Small intestine (tissue), 7 donors: ENCODE data around the gene RAD1. TPM values are rescaled to one million over a fixed set of nuclear protein-coding genes. Genes with fewer than 3 reads are reported as not detected.
"Not testable (repeated sequence)": the region's sequence is repeated elsewhere in the genome, so short reads cannot be mapped to it uniquely, and the experiment has no call there.

ENCODE experiments used
- DNase-seq, 2 donors: peaks; one replicate each; pipeline versions ENCODE4 v3.0.0 to v3.0.0-alpha.2; 2013
- FAIRE-seq: peaks from 2 replicates; lab custom pipeline; 2012; peaks lifted over from hg19 to GRCh38; lab: Jason Lieb, UNC
- H3K27ac ChIP-seq, 3 donors: one replicate each; pipeline ENCODE4 v1.5.1; 2013; ENCODE audit warnings: low read length in 2 of 3, mild to moderate bottlenecking in 2 of 3, control low read depth in 1 of 3, inconsistent platforms in 1 of 3, low read depth in 1 of 3, moderate library complexity in 1 of 3
- H3K27me3 ChIP-seq, 3 donors: one replicate each; pipeline ENCODE4 v1.6.1; 2013; ENCODE audit warnings: low read length in 3 of 3, inconsistent platforms in 1 of 3; ENCODE audit not compliant: control insufficient read depth in 3 of 3, insufficient read depth in 3 of 3
- H3K36me3 ChIP-seq, 3 donors: one replicate each; pipeline ENCODE4 v1.6.1; 2013; ENCODE audit warnings: low read length in 3 of 3, inconsistent platforms in 1 of 3, low read depth in 1 of 3, mild to moderate bottlenecking in 1 of 3, moderate library complexity in 1 of 3; ENCODE audit not compliant: control insufficient read depth in 3 of 3, insufficient read depth in 2 of 3
- H3K4me1 ChIP-seq, 3 donors: one replicate each; pipeline ENCODE4 v1.6.1; 2013; ENCODE audit warnings: low read length in 2 of 3, inconsistent platforms in 1 of 3, low read depth in 1 of 3, mild to moderate bottlenecking in 1 of 3, moderate library complexity in 1 of 3; ENCODE audit not compliant: control insufficient read depth in 3 of 3, insufficient read depth in 2 of 3
- H3K4me3 ChIP-seq, 3 donors: one replicate each; pipeline ENCODE4 v1.5.1; 2013; ENCODE audit warnings: low read length in 3 of 3, control low read depth in 1 of 3, inconsistent platforms in 1 of 3, low read depth in 1 of 3, mild to moderate bottlenecking in 1 of 3, moderate library complexity in 1 of 3
- H3K9me3 ChIP-seq, 2 donors: one replicate each; pipeline ENCODE4 v1.6.1; 2013; ENCODE audit warnings: low read depth in 1 of 2, low read length in 1 of 2; ENCODE audit not compliant: control insufficient read depth in 2 of 2, insufficient read depth in 1 of 2
- WGBS, 3 donors: extraction: QIAGEN DNeasy Blood & Tissue Kit; methylation state at CpG; one replicate each; pipeline ENCODE4 v1.1.7; 2013; 5-methylcytosine and 5-hydroxymethylcytosine counted together
- polyA plus RNA-seq, 4 donors: library from polyadenylated mRNA; stranded (reverse) in 3 of 4; unstranded in 1 of 4; fragments of 200-250 nt in 3 of 4; fragments of 120-200 nt in 1 of 4; gene quantifications; one replicate each; pipeline versions ENCODE4 v1.2.1 to v1.2.3, GENCODE V29; 2013
- donor health status: healthy with polysubstance abuse.
- donor health status: control.
- donor health status: control.
- donor health status: Bipolar disorder and iron deficiency.
- donor health status: healthy.

RAD1 gene
- polyA plus RNA-seq, 4 donors: 9.6 to 23.6 (median 13.2) TPM

DNA sequence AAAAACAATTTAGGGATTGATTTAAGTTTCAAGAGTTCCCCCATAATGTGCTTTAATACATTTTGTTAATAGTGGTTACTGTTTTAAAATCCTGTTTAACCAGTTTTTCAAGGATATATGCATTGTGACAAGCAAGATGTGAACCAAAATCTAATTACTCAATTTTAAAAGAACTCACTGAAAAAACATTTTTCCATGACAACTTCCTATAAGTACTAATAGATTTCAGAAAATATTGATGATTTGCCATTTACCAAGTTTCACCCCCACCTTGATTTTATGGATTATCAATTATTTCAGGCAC is 9.1 kb upstream of the RAD1 start:
- Histone ChIP-seq H3K9me3 (no peaks in the 10 kb centered on the region), H3K4me1 (peaks cover 0 to 2% (median 0%) of the 10 kb centered on the region in 3 donors), H3K4me3 (no peak overlapping the region), H3K36me3 (peaks cover 2 to 19% (median 3%) of the 10 kb centered on the region in 3 donors), H3K27me3 (no peaks in the 10 kb centered on the region), H3K27ac (no peak overlapping the region)
- no peak for DNase-seq
- FAIRE-seq: no peak

DNA sequence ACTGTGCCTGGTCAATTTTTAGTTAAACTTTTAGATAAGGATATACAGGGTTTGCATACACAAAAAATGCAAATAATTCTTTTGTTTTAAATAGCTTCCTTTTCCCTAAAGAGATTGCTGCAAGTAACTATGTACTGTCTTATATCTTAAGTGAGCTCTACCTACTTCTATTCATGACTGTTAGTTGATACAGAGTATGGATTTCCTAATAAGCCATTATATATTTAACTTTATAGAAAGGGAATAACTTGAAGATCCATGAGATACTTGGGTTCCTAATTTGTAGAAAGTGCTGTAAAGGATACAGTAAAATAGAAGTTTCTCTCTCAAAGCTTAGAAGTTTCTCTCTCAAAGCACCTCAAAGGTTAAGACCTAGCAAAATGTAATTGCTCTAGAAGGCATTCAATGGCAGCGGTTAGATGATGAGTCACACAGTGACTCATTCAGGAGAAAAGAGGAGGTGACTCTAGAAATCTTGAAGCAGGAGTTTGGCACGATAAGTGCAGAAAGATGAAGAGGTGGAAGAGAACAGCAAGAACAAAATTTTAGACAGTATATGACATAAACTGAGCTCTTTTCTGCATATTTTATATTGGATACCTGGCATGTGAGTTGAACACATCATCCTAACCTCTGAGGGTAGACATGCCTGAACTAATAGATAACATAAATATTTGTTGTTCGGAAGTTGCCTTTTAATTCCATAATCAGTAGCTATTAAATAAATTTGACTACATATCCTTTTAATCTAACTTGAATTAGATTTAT is 8.6 kb upstream of the RAD1 start:
- Histone ChIP-seq H3K36me3 (peaks cover 2 to 22% (median 3%) of the 10 kb centered on the region in 3 donors), H3K4me3 (no peak overlapping the region), H3K27ac (peak overlapping the region in 1 of 3 donors; percentile 19), H3K9me3 (no peaks in the 10 kb centered on the region), H3K27me3 (no peaks in the 10 kb centered on the region), H3K4me1 (peaks cover 0 to 2% (median 0%) of the 10 kb centered on the region in 3 donors)
- WGBS, 3 donors: 32 to 42% (median 32%) methylated on average over 3 of the region's 3 CpGs
- peak; percentile 56 to 83 for DNase-seq
- no peak for FAIRE-seq

DNA sequence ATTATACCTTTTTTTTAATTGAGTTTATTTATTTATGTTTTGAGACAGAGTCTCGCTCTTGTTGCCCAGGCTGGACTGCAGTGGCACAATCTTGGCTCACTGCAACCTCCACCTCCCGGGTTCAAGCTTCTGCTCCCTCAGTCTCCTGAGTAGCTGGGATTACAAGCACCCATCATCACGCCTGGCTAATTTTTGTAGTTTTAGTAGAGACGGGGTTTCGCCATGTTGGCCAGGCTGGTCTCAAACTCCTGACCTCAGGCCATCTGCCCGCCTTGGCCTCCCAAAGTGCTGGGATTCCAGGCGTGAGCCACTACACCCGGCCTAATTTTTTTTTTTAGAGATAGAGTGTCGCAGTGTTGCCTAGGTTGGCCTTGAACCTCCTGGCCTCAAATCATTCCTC is 8.0 kb upstream of the RAD1 start:
- H3K27me3 ChIP-seq, H3K4me1 ChIP-seq, H3K4me3 ChIP-seq, H3K9me3 ChIP-seq, FAIRE-seq, DNase-seq: not testable (repeated sequence)
- 90 to 94% (median 93%) methylated on average over 9 of the region's 9 CpGs for WGBS, 3 donors
- H3K36me3 ChIP-seq: peaks cover 2 to 24% (median 3%) of the 10 kb centered on the region in 3 donors
- H3K27ac ChIP-seq: peak overlapping the region in 1 of 3 donors; percentile 19

DNA sequence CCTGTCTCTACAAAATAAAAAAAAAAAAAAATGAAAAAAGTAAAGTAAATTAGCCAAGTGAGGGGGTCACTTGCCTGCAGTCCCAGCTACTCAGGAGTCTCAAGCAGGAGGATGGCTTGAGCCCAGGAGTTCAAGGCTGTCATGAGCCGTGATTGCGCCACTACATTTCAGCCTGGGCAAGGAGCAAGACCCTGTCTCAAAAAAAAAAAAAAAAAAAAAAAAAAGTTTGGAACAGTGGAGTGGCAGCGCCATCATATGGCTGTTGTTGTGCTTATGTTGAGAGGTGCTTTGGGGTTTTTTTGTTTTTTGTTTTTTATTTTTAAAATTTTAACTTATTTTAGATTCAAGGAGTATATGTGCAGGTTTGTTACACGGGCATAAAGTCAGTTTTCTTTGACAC is 3.8 kb upstream of the RAD1 start:
- WGBS, 3 donors: 88 to 91% (median 88%) methylated on average over 4 of the region's 4 CpGs
- peaks cover 0 to 21% (median 0%) of the 10 kb centered on the region in 3 donors for H3K36me3 ChIP-seq
- FAIRE-seq: no peak
- H3K4me3 ChIP-seq: no peak overlapping the region
- H3K9me3 ChIP-seq: no peaks in the 10 kb centered on the region
- no peak for DNase-seq
- no peak overlapping the region for H3K27ac ChIP-seq
- no peaks in the 10 kb centered on the region for H3K27me3 ChIP-seq
- H3K4me1 ChIP-seq: peaks cover 0 to 7% (median 6%) of the 10 kb centered on the region in 3 donors

DNA sequence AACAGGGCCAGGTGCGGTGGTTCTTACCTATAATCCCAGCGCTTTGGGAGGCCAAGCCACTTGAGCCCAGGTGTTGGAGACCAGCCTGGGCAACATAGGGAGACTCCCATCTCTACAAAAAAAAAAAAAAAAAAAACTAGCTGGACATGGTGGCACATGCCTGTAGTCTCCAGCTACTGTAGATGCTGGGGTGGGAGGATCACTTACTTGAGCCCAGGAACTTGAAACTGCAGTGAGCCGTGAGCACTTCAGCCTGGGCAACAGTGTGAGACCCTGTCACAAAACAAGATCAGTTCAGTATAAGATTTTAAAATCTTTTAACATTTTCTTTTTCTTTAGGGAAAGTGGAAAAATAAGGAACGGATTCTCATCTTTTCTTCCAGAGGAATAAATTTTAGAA is 2.7 kb upstream of the RAD1 start:
- H3K4me1 ChIP-seq: peaks cover 0 to 12% (median 7%) of the 10 kb centered on the region in 3 donors
- WGBS, 3 donors: 79 to 83% (median 80%) methylated on average over 4 of the region's 4 CpGs
- FAIRE-seq: no peak

DNA sequence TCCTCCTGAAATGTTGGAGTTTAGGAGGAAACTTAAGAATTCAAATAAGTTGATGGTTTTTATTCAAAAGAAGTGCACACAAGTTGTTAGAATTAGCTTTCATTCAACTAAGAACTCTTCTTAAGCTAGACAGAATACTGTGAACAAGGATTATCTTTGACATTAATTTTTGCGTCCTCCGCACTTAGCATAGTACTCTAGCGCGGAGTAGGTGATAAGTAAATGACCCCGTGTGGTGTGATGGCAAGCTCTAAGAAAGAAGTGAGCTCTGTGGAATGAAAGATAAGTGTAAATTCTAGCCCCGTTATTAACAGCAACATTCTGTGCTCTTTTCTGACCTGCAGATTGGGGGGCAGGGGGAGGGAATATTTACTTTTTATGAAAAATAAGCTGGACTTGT is 1.2 kb upstream of the RAD1 start:
- no peaks in the 10 kb centered on the region for H3K9me3 ChIP-seq
- H3K4me1 ChIP-seq: peaks cover 0 to 12% (median 7%) of the 10 kb centered on the region in 3 donors
- H3K27ac ChIP-seq: no peak overlapping the region
- 3 to 16% (median 3%) methylated on average over 6 of the region's 6 CpGs for WGBS, 3 donors
- H3K36me3 ChIP-seq: peaks cover 0 to 13% (median 2%) of the 10 kb centered on the region in 3 donors
- H3K4me3 ChIP-seq: peak overlapping the region; percentile 75 to 89 (median 84)
- no peaks in the 10 kb centered on the region for H3K27me3 ChIP-seq
- DNase-seq (no peak), FAIRE-seq (no peak)

More for the DNA sequence above, 2.7 kb upstream of the RAD1 start:
- H3K4me3 ChIP-seq: no peak overlapping the region
- no peak for DNase-seq
- H3K9me3 ChIP-seq: no peaks in the 10 kb centered on the region
- peaks cover 0 to 16% (median 0%) of the 10 kb centered on the region in 3 donors for H3K36me3 ChIP-seq
- H3K27ac ChIP-seq: no peak overlapping the region
- H3K27me3 ChIP-seq: no peaks in the 10 kb centered on the region

DNA sequence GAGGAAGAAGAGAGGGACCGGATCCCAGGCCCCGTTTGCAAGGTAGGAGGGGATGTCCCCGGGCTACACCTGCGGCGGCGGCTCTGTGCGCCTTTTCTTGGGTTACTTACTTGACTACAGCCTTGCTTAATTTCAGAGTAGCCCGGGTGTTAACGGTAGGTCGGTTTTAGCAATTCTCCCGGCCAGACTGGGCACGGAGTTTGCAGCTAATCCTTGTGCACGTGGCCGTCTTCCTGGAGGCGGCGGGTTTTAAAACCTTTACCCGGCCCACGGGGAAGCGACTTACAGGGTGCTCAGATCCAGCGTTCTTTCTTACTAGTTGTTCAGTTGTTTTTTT is 520 bp upstream of the RAD1 start:
- Histone ChIP-seq H3K4me3 (peak overlapping the region; percentile 75 to 89 (median 84)), H3K4me1 (peaks cover 0 to 12% (median 7%) of the 10 kb centered on the region in 3 donors), H3K9me3 (no peaks in the 10 kb centered on the region), H3K27me3 (no peaks in the 10 kb centered on the region), H3K36me3 (peaks cover 2 to 10% (median 2%) of the 10 kb centered on the region in 3 donors), H3K27ac (peak overlapping the region; percentile 78 to 93 (median 91))
- FAIRE-seq (no peak), DNase-seq (no peak)
- WGBS, 3 donors: 0 to 1% (median 1%) methylated on average over 20 of the region's 20 CpGs

DNA sequence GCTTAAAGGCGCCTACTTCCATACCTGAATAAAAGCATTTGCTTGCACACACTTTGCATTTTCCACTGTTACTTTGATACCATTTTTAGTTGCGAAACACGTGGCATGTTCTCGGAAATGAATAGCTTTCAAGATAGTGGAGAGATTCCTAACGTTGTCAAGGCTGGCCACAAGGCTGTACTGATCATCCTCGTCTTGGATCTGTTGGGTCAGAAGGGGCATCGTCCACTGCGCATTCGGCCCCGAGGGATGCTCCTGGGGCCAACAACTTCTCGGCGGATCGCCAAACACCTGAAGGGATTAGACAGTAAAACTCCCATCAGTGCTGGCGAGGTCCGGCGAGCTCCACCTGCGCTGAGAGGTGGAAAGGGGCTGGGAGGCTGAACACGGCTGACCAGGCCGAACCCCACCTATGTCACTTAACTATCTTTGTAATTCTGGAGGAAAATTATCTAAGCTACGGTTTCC is 599 bp downstream of the RAD1 start:
- FAIRE-seq (no peak), DNase-seq (peak; percentile 25 to 73)
- Histone ChIP-seq H3K36me3 (peaks cover 4 to 10% (median 4%) of the 10 kb centered on the region in 3 donors), H3K4me3 (peak overlapping the region; percentile 75 to 89 (median 84)), H3K27ac (peak overlapping the region; percentile 87 to 93 (median 91)), H3K9me3 (no peaks in the 10 kb centered on the region), H3K4me1 (peaks cover 0 to 12% (median 7%) of the 10 kb centered on the region in 3 donors), H3K27me3 (no peaks in the 10 kb centered on the region)
- 1 to 2% (median 1%) methylated on average over 20 of the region's 20 CpGs for WGBS, 3 donors
